ENCODE data around the gene SPHKAP.

Gene SPHKAP

GRCh38 chr2:228015741-228016140 lies 165.7 kb downstream of the SPHKAP start:
- TF ChIP-seq, protein P1, sequence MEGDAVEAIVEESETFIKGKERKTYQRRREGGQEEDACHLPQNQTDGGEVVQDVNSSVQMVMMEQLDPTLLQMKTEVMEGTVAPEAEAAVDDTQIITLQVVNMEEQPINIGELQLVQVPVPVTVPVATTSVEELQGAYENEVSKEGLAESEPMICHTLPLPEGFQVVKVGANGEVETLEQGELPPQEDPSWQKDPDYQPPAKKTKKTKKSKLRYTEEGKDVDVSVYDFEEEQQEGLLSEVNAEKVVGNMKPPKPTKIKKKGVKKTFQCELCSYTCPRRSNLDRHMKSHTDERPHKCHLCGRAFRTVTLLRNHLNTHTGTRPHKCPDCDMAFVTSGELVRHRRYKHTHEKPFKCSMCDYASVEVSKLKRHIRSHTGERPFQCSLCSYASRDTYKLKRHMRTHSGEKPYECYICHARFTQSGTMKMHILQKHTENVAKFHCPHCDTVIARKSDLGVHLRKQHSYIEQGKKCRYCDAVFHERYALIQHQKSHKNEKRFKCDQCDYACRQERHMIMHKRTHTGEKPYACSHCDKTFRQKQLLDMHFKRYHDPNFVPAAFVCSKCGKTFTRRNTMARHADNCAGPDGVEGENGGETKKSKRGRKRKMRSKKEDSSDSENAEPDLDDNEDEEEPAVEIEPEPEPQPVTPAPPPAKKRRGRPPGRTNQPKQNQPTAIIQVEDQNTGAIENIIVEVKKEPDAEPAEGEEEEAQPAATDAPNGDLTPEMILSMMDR (IDR thresholded peaks at IDR 0.05) = no peak

DNA sequence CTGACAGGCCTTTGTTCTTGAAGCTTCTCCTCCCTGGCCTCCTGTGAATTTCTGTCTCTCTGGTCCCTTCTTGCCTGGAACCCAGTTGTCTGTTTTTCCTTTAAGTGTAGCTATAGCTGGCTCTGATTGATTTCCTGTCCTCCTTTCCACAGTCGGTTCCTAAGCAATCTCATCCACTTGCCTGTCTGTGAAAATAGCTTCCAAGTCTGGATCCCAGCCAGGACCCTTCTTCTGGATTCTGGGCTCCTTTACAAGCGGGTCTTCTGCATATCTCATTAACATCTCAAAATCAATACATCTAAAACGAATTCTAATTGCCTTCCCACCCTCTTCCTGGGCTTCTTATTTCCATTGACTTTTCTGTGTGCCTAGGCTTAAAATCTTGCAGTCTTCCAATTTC lies 185.1 kb downstream of the SPHKAP start:
- TF ChIP-seq, protein P1 (IDR thresholded peaks at IDR 0.05) = no peak

DNA sequence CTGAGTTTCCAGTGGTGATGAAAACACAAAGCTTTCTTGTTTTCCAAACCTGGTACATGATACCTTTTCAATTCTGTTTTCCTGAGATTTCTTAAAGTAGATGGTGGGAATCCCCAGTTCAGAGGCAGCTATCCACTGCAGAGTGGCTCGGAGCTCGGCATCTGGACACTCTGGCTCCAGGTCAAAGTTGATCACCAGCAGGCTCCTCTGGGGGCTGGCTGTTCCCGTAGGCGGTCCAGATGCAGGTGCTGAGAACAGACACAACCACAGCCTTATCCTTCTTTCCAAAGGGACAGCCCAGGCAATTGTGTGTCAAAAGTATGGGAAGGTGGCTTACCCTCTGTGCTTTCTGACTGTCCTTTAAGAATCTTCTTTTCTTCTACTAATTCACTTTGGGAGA lies 190.6 kb downstream of the SPHKAP start:
- TF ChIP-seq, protein P1 (IDR thresholded peaks at IDR 0.05) = no peak

DNA sequence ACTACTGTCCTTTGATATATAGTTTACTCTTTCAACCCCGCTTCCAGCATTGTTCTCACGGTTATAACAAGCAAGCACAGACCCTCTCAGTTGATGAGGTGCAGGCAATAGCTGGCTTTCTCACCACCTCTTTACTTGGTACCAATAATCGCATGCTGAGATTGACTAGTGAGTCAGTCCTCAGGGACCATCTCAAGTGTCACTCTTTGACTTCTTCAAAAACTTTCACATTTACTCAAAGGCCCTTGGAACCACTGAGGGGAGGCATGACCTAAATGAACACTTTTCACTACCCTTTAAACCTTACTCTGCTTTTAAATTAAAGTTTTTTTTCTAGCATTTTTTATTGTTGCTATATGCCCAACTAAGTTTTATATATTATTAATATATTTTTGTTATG lies 208.2 kb downstream of the SPHKAP start:
- TF ChIP-seq, protein P1 (IDR thresholded peaks at IDR 0.05) = no peak

- TF ChIP-seq, protein P1 (IDR thresholded peaks at IDR 0.05) = no peak
Observed at GRCh38 chr2:227971619-227972230, 209.8 kb downstream of the SPHKAP start.

- TF ChIP-seq, protein P1 (IDR thresholded peaks at IDR 0.05) = no peak
Observed at GRCh38 chr2:227960317-227960716, 221.2 kb downstream of the SPHKAP start.

DNA sequence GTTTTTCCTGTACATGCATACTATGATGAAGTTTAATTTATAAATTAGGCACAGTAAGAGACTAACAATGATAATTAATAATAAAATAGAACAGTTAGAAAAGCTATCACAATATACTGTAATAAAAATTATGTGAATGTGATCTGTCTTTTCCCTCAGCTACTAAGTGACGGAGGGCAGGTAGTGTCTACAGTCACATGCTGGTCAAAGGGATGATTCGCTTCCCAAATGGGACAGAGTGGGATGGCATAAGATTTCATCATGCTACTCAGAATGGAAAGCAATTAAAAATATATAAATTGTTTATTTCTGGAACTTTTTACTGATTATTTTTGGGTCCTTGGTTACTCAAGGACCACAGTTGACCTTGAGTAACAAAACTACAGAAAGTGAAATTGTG lies 238.5 kb downstream of the SPHKAP start:
- TF ChIP-seq, protein P1 (IDR thresholded peaks at IDR 0.05) = no peak

DNA sequence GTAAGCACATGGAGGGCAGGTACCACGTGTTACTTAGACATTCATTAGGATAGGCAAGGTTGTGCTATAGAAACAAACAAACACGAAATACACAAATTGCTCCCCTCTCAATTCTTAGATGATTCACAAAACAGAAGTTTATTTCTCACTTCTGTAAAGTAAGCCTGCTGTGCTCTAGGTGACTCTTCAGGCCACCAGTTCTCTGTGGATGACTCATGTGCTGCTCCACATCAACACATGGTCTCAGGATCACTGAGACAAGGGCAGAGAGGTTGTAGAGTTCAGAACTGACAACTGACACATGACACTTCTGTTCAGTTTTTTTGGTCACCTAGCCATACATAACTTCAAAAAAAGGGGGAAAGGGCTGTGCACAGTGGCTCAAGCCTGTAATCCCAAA lies 239.5 kb downstream of the SPHKAP start:
- TF ChIP-seq, protein P1 (IDR thresholded peaks at IDR 0.05) = no peak
